Measurements from ENCODE around the gene METTL21A. TPM values are rescaled to one million over a fixed set of nuclear protein-coding genes. Genes with fewer than 3 reads are reported as not detected.

METTL21A gene
- total and polyA plus RNA-seq, 2 of the 13 experiments (the other 11 are each of a cell fraction or from before 2014, with no cell fraction given), result 42.4 to 61.2 TPM

DNA sequence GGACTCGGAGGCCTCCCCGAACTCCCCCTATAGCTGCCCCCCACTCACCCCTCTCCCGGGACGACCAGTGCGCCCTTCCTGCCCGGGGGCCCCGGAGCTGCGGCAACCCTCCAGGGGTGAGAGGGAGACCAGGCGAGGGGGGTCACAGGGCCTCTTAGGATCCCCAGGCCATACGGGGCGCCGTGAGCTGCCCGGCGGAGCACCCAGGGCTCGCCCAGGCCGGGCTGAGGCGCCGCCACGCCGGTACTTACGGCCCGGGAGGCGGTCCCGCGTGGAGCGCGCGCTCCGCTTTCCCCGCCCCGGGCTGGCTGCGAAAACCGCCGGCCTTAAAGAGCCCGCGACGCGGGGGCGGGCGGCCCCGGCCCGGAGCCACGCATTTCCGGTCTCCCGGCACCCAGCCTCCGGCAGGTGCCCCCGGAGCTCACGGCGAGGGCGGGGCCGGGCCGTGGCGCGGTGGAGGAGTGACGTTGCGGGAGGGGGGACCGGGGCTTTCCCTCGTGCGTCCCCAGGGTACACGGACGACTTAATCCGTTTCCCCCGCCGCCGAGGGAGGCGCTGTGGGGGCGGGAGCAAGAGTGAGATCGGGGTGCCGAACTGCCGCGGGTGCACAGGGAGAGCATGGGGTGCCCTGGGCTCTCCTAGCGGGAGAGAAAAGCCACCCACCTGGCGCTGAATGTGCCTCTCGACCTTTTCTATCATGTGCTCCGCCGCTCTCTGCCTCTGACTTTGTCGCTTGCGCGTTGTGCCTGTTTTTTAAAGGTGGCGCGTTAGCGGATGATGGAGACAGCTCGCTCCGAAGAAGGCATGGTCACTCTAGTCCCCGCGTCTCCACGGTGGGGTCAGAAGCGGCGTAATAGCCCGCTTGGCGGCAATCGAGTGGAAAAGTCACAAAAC, at the start of gene METTL21A (continued):
- TF ChIP-seq FOXP4 (CRISPR knock-in tag; IDR thresholded peaks at IDR 0.05) (peak; percentile 75), RAD51 (IDR thresholded peaks at IDR 0.05; ENCODE audit: borderline replicate concordance) (no peak), ZNF274 (CRISPR knock-in tag; IDR thresholded peaks at IDR 0.05) (peak; percentile 48), AHR (CRISPR knock-in tag; IDR thresholded peaks at IDR 0.05) (peak; percentile 36; the same call in 1 of the 2 replicates), RBAK (CRISPR knock-in tag; IDR thresholded peaks at IDR 0.05) (no peak), RFXAP (CRISPR knock-in tag; IDR thresholded peaks at IDR 0.05; ENCODE audit: borderline replicate concordance) (peak; percentile 95), ZEB1 (IDR thresholded peaks at IDR 0.05; ENCODE audit: insufficient replicate concordance, low read depth) (no peak), ZNF550 (CRISPR knock-in tag; IDR thresholded peaks at IDR 0.05; ENCODE audit: borderline replicate concordance) (no peak), GTF2F1 (IDR thresholded peaks at IDR 0.05; ENCODE audit: low read length) (peak; percentile 37; the same call in 1 of the 2 replicates), NKX3-1 (CRISPR knock-in tag; IDR thresholded peaks at IDR 0.05) (peak; percentile 28; the same call in 1 of the 2 replicates), PCBP2 (optimal IDR thresholded peaks at IDR 0.05; ENCODE audit: low read depth, low read length, poor library complexity, severe bottlenecking) (no peak), RBM22 (optimal IDR thresholded peaks at IDR 0.05; ENCODE audit: low read length) (no peak), ELF1 (CRISPR knock-in tag; IDR thresholded peaks at IDR 0.05) (peak; percentile 74), SP5 (CRISPR knock-in tag; IDR thresholded peaks at IDR 0.05; ENCODE audit: borderline replicate concordance, low read depth) (peak; percentile 82), IKZF4 (CRISPR knock-in tag; IDR thresholded peaks at IDR 0.05; ENCODE audit: borderline replicate concordance, low read depth, not compliant biosample characterization) (peak; percentile 59), GATAD1 (CRISPR knock-in tag; IDR thresholded peaks at IDR 0.05) (peak; percentile 76), ZNF75D (CRISPR knock-in tag; IDR thresholded peaks at IDR 0.05; ENCODE audit: borderline replicate concordance) (no peak), SMARCE1 (IDR thresholded peaks at IDR 0.05; ENCODE audit: borderline replicate concordance) (no peak), HNRNPL (IDR thresholded peaks at IDR 0.05; ENCODE audit: low read depth, low read length) (no peak), ZNF614 (CRISPR knock-in tag; IDR thresholded peaks at IDR 0.05; ENCODE audit: borderline replicate concordance) (peak; percentile 80; the same call in 1 of the 2 replicates), ZNF619 (CRISPR knock-in tag; IDR thresholded peaks at IDR 0.05) (no peak; the same call in 1 of the 2 replicates), TERF1 (CRISPR knock-in tag; IDR thresholded peaks at IDR 0.05) (no peak)

Measured in HepG2 (cell line).